GM19324 (cell line): ENCODE measurements around the gene FMNL2.
"Not testable (repeated sequence)": the region's sequence is repeated elsewhere in the genome, so short reads cannot be mapped to it uniquely, and the experiment has no call there.

Source experiments
- ATAC-seq: cut with Tn5 transposase; IDR thresholded peaks from one replicate; pipeline ENCODE4 v1.9.1; 2021; ENCODE audit warnings: mild to moderate bottlenecking, moderate library complexity; ENCODE audit not compliant: unreplicated experiment, low FRiP score

FMNL2 gene

GRCh38 chr2:152370783-152371182, 35.8 kb downstream of the FMNL2 start:
- ATAC-seq, result no peak

GRCh38 chr2:152372438-152372984, 37.5 kb downstream of the FMNL2 start:
- no peak for ATAC-seq

- ATAC-seq, result no peak
These were observed 40.2 kb downstream of the FMNL2 start for GRCh38 chr2:152375174-152375573.

DNA sequence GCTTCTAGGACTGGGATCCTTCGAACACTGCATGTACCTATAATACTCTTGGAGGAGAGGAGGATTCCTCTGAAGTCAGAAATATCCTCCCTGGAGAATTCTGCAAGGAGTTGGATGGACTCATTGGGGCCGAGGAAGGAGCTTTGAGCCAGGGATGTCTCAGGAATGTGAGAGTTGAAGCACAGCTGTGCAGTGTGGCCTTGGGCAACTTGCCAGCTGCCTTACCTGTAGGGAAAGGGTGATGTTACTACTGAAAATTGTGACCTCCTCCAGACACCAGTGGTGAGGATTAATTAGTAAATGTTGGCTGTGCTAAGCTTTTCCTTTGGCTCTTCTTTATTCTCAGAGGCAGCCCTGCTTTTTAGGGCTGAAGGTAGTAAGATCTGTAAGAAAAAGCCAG, 41.4 kb downstream of the FMNL2 start:
- no peak for ATAC-seq

DNA sequence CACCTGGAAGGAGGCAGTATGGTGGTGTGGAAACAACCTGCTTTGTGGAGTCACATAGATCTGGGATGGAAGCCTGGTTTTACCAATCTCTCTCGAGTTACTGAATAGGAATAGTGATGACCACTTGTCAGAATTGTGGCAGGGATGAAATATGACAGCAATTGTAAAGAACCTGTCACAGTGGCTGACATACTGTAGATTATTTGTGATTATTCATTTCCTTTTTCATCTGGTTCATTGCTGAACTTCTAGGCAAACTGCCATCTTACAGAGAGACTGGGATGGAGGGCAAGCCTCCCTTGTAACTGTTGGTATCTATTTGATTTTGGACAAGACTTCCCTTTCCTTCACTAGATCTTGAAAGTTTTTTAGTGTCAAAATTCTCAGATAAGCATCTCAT, 42.0 kb downstream of the FMNL2 start:
- no peak for ATAC-seq

- ATAC-seq, result no peak
These were observed 44.1 kb downstream of the FMNL2 start for GRCh38 chr2:152379089-152379488.

GRCh38 chr2:152380261-152381055, 45.5 kb downstream of the FMNL2 start:
- ATAC-seq, result no peak

DNA sequence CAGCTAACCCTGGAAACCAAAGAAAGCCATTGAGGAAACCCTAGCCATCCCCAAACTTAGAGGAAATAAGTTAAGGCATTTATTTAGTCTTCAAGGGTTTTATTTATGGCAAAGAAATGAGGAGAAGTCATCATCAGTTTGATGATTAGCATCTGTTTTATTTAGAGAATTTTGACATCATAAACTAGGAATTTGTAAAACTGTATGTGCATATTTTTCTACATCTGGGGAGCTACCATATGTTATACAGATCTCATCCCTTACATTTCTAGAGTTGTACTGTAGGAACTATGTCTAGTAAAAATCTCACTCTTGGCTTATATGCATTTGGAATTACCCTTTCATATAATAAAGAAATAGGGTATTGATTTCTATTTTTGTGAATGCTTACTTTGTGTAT, 48.7 kb downstream of the FMNL2 start:
- no peak for ATAC-seq

DNA sequence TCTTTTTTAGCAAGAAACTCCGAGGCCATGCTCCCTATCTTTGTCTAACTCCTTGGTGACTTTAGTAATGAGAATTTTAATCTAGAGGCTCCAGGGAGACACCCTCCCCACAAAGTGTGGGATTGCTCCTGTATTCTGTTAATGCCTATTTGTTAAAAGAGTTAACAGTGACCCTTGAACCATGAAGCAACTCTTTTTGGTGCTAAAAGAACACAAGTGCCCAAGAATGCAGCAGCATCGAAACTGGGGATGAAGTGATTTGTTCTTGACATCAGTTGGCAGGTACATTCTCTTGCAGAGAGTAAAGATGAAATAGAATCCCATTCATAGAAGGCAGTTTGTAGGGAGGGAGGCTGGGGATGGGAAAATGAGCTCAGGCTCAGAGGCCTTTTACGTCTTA, 50.0 kb downstream of the FMNL2 start:
- no peak for ATAC-seq

- ATAC-seq, result no peak
These were observed 50.7 kb downstream of the FMNL2 start for GRCh38 chr2:152385650-152386049.

GRCh38 chr2:152386266-152386665, 51.3 kb downstream of the FMNL2 start:
- no peak for ATAC-seq

DNA sequence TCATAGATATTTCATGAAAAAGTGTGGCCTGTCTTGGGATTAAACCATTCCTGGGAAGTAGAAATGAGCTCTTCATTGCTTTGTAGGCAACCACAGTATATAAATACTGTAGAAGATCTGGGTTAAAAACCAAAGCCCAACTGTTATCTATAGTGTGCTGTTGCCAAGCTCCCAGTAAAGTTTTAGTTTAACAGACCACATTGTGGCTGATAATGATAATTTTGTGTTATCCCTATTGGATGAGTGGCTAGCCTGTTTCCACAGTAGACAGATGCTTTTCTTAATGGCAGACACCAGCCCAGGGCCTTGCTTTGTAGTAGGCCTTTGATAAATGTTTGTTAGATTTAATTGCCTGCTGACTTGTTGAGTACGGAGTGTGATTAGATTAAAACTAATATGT, 52.1 kb downstream of the FMNL2 start:
- no peak for ATAC-seq

GRCh38 chr2:152388269-152388668, 53.3 kb downstream of the FMNL2 start:
- ATAC-seq, result not testable (repeated sequence)

- no peak for ATAC-seq
These were observed 54.5 kb downstream of the FMNL2 start for GRCh38 chr2:152389483-152389882.

DNA sequence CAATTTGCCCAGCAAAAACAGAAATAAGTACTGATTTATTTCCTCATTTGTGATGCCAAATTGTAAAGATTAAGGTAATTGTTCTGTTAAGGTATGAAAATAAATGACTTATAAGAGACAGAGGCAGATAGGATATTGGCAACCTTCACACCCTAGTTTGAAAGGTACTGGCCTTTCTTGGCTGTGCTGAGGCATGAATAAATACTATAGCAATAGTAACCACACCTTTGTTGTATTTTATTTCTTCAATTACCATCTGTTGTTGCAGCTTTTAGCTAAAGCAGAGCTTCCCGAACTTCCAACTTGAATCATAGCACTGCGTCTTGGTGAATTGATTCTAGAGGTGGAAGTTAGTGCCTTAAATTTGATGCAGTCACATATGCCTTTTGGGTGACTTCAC, 55.9 kb downstream of the FMNL2 start:
- no peak for ATAC-seq

DNA sequence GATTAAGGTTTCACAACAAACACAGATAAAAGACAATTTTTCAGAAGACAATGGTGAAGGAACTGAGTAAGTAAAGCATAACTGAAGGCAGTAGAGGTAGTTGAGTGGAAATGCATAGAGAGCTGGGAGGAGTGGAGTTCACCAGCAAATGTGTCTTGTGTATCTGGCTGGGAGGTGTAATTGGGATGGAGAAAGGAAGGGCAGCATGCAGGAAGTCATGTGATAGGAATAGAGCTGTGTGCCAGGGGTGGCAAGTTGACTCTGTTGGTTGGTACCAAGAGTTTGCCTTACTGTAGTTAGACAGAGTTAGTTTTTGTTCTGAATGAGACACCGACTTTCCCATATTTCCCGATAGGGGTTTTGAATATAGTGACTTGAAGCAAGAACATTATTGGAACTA, 56.3 kb downstream of the FMNL2 start:
- no peak for ATAC-seq

DNA sequence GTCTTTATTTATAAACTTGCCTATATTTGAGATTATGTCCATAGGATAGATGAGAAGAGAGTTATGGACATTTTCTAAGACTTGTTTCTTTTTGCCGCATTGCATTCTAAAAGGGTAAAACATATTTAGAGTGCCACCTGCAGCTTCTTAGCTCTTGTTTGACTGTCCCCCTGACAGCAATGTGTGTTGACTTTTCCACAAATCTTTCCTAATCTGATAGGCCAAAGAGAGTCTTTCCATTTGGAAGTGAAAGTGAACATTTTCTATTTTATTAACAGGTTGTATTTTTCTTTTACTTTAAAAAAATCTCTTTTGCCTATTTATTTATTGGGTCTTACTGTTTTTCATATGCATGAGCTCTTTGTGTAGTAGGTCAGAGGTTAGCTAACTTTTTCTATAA, 58.4 kb downstream of the FMNL2 start:
- ATAC-seq, result no peak

DNA sequence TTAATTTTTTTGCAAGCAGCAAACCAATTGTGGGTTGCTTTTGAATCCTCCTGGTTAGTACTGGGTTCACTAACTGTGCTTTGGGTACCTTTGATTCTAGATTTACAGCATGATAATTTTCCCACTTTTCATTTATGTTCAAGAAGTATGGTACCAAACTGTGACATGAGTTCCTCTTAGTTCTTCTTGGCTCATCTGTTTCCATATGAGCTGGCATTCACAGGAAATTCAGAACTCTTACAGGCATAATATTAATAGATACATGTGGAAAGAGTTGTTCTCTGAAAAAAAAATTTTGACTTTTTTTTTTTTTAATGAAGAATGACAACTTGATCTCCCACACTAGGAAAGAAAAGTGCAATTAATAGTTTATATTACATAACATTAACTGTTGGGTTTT, 59.4 kb downstream of the FMNL2 start:
- no peak for ATAC-seq

GRCh38 chr2:152395103-152395502, 60.1 kb downstream of the FMNL2 start:
- ATAC-seq, result no peak

GRCh38 chr2:152395572-152395971, 60.6 kb downstream of the FMNL2 start:
- ATAC-seq, result no peak

GRCh38 chr2:152396051-152396511, 61.1 kb downstream of the FMNL2 start:
- ATAC-seq, result no peak

DNA sequence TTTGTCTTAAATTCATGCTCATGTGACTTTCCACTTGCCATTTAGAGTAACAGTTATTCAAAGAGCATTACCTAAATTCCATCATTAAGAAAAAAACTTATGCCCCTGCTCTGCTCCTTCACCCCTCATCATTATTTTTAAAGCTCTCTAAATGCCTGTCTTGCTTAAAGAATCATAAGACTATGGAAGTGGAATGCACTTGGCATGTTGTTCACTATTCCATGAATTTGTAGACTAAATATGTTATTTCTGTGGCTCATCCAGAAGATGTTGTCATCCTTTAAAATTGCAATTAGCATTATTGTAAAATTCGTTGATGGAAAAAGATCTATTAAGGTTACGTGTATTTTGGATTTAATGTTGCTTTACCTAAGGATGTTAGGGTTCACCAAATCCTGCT, 61.8 kb downstream of the FMNL2 start:
- ATAC-seq, result no peak
